OCI-LY1 (cell line): ENCODE results near the gene CST3.

Experiments
- H2AFZ ChIP-seq: fragments of 200-600 bp; sonication (generic), shearing (Covaris generic); 2 replicates; pipeline ENCODE4 v1.6.0; 2014; ENCODE audit warnings: antibody characterized with exemption, mild to moderate bottlenecking, low read length
- H3F3A ChIP-seq: fragments of 200-600 bp; sonication (generic), shearing (Covaris generic); 2 replicates; pipeline ENCODE4 v1.6.0; 2014; ENCODE audit warnings: mild to moderate bottlenecking, antibody characterized with exemption, low read length, moderate library complexity; ENCODE audit not compliant: insufficient read depth
- H3K27ac ChIP-seq: fragments of 200-600 bp; sonication (generic); 2 replicates; pipeline ENCODE4 v1.5.1; 2014; ENCODE audit warnings: low read length, mixed run types, mild to moderate bottlenecking, low read depth; ENCODE audit not compliant: poor library complexity, severe bottlenecking
- H3K27me3 ChIP-seq: fragments of 200-600 bp; sonication (generic); 2 replicates; pipeline ENCODE4 v1.6.0; 2014; ENCODE audit warnings: antibody characterized with exemption, mild to moderate bottlenecking, low read length, moderate library complexity; ENCODE audit not compliant: insufficient read depth
- H3K36me3 ChIP-seq: fragments of 200-600 bp; sonication (generic); 2 replicates; pipeline ENCODE4 v1.6.1; 2014; ENCODE audit warnings: mild to moderate bottlenecking, antibody characterized with exemption, low read length, moderate library complexity, mixed read lengths; ENCODE audit not compliant: insufficient read depth
- H3K4me1 ChIP-seq: fragments of 200-600 bp; sonication (generic); 2 replicates; pipeline ENCODE4 v1.5.1; 2014; ENCODE audit warnings: mild to moderate bottlenecking, low read length, moderate library complexity; ENCODE audit not compliant: insufficient read depth, severe bottlenecking
- H3K4me2 ChIP-seq: fragments of 200-600 bp; sonication (generic), shearing (Covaris generic); 2 replicates; pipeline ENCODE4 v1.6.1; 2014; ENCODE audit warnings: low read length
- H3K4me3 ChIP-seq: fragments of 200-600 bp; sonication (generic); 2 replicates; pipeline ENCODE4 v1.5.1; 2014; ENCODE audit warnings: low read length, low read depth, mild to moderate bottlenecking, mixed read lengths; ENCODE audit not compliant: poor library complexity, severe bottlenecking
- H3K79me2 ChIP-seq: fragments of 200-600 bp; shearing (Covaris generic); 2 replicates; pipeline ENCODE4 v1.6.1; 2016; ENCODE audit warnings: mixed run types, low read length, mixed read lengths; ENCODE audit not compliant: insufficient read depth
- H3K9ac ChIP-seq: fragments of 200-600 bp; sonication (generic), shearing (Covaris generic); 2 replicates; pipeline ENCODE4 v1.6.1; 2014; ENCODE audit warnings: mild to moderate bottlenecking, low read length, mixed read lengths
- H3K9me2 ChIP-seq: fragments of 200-600 bp; sonication (generic), shearing (Covaris generic); 2 replicates; pipeline ENCODE4 v1.6.1; 2014; ENCODE audit warnings: low read depth, mild to moderate bottlenecking, low read length, mixed read lengths
- H3K9me3 ChIP-seq: fragments of 200-600 bp; shearing (Covaris generic); 2 replicates; pipeline ENCODE4 v1.6.1; 2014; ENCODE audit warnings: low read length, mixed read lengths
- H4K20me1 ChIP-seq: fragments of 200-600 bp; sonication (generic), shearing (Covaris generic); 2 replicates; pipeline ENCODE4 v1.6.0; 2016; ENCODE audit warnings: mild to moderate bottlenecking, low read length; ENCODE audit not compliant: insufficient read depth
- CTCF ChIP-seq: fragments of 200-600 bp; sonication (generic), shearing (Covaris generic); IDR thresholded peaks from 2 replicates; pipeline ENCODE4 v1.5.1; 2017; ENCODE audit warnings: mild to moderate bottlenecking, antibody characterized with exemption, low read length, moderate library complexity, mixed read lengths
- EZH2 ChIP-seq: fragments of 200-600 bp; sonication (generic), shearing (Covaris generic); IDR thresholded peaks from 2 replicates; pipeline ENCODE4 v1.8.0; 2017; ENCODE audit warnings: borderline replicate concordance, mixed run types, mild to moderate bottlenecking, antibody characterized with exemption, low read length, moderate library complexity, mixed read lengths

Gene CST3

DNA sequence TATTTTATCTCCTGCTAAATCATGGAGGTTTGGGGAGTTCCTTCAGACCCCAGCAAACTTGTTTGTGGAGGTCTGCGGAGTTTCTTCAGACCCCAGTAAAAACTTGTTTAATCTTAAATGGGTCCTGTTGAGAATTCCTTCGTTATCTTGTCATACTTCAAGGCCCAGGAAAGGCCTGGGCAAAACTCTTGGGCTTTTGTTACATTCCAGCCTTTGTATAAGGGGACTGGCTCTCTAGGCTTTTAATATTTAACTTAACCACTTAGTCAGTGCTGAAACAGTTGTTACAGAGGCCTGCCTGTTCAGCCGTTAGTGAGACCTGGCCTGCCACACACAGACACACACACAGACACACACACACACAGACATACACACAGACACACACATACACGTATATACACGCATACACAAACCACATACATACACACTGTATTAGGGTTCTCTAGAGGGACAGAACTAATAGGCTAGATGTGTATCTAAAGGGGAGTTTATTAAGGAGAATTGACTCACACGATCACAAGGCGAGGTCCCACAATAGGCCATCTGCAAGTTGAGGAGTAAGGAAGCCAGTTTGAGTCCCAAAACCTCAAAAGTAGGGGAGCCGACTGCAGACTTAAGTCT is 21.3 kb upstream of the CST3 start:
- H4K20me1 ChIP-seq: no peaks in the 10 kb centered on the region
- no peaks in the 10 kb centered on the region for H3K9me3 ChIP-seq
- no peaks in the 10 kb centered on the region for H3K27me3 ChIP-seq
- H3K9me2 ChIP-seq: no peaks in the 10 kb centered on the region
- TF ChIP-seq EZH2: no peak
- no peak for TF ChIP-seq CTCF
- no peaks in the 10 kb centered on the region for H3K4me1 ChIP-seq
- no peaks in the 10 kb centered on the region for H3K79me2 ChIP-seq
- H3K4me3 ChIP-seq: no peak overlapping the region
- no peak overlapping the region for H3K27ac ChIP-seq
- H3K9ac ChIP-seq: no peak overlapping the region
- H3K4me2 ChIP-seq: no peak overlapping the region
- H2AFZ ChIP-seq: no peak overlapping the region
- no peaks in the 10 kb centered on the region for H3K36me3 ChIP-seq
- no peaks in the 10 kb centered on the region for H3F3A ChIP-seq

DNA sequence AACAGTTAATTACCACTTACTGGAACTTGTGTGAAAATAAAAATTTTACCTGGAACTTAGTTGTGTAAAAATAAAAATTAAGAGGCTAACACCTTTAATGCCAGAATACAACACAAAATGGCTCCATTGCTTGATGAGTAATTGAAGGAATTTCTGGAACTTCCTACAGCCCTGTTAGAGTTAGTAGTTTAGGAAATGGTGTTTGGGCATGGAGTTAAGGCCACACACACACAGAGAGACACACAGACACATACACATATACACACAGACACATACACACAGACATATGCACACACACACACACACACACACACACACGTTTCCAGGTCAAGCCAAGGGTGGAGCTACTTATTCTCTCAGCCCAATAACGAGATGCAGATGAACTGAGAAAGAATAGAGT is 20.6 kb upstream of the CST3 start:
- H3K9me3 ChIP-seq: no peaks in the 10 kb centered on the region
- no peaks in the 10 kb centered on the region for H3K79me2 ChIP-seq
- H3K4me3 ChIP-seq: no peak overlapping the region
- H3F3A ChIP-seq: no peaks in the 10 kb centered on the region
- no peak overlapping the region for H2AFZ ChIP-seq
- H3K9me2 ChIP-seq: no peaks in the 10 kb centered on the region
- H4K20me1 ChIP-seq: no peaks in the 10 kb centered on the region
- no peak overlapping the region for H3K27ac ChIP-seq
- no peaks in the 10 kb centered on the region for H3K36me3 ChIP-seq
- H3K9ac ChIP-seq: no peak overlapping the region
- no peak overlapping the region for H3K4me2 ChIP-seq
- H3K4me1 ChIP-seq: no peaks in the 10 kb centered on the region
- H3K27me3 ChIP-seq: no peaks in the 10 kb centered on the region
- TF ChIP-seq EZH2: no peak
- no peak for TF ChIP-seq CTCF

DNA sequence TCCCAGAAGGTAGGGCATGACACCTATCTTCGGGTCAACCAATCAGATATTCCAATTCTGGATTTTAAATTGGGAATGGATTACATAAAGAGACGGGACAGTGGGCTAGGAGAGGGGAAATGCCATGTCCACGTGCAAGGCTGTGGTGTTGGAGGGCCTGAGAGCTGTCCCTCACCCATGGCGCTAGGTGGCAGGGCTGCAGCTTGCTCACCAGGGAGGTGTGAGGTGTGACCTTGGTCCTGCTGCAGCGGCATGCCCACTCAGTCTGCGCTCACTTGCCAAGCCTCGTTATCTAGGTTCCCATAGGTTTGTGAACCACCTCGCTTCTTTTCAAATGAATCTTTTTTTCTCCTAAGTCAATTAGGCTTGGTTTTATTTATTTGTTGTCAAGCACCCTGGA is 19.4 kb upstream of the CST3 start:
- no peak overlapping the region for H3K9ac ChIP-seq
- H3K9me3 ChIP-seq: no peaks in the 10 kb centered on the region
- no peaks in the 10 kb centered on the region for H3F3A ChIP-seq
- H3K4me3 ChIP-seq: no peak overlapping the region
- no peaks in the 10 kb centered on the region for H3K9me2 ChIP-seq
- no peak overlapping the region for H2AFZ ChIP-seq
- H3K4me1 ChIP-seq: no peaks in the 10 kb centered on the region
- H3K27me3 ChIP-seq: no peaks in the 10 kb centered on the region
- H3K27ac ChIP-seq: no peak overlapping the region
- TF ChIP-seq CTCF (no peak), EZH2 (no peak)
- H3K36me3 ChIP-seq: no peaks in the 10 kb centered on the region
- no peaks in the 10 kb centered on the region for H3K79me2 ChIP-seq
- no peak overlapping the region for H3K4me2 ChIP-seq
- H4K20me1 ChIP-seq: no peaks in the 10 kb centered on the region
